ENCODE measurements around the gene COLEC12.

GRCh38 chr18:456361-457139 lies 44.0 kb downstream of the COLEC12 start:
- TF ChIP-seq CTCF (IDR thresholded peaks at IDR 0.05) = no peak
- TF ChIP-seq POLR2A (IDR thresholded peaks at IDR 0.05) = no peak
